ENCODE measurements around the gene CIART.

Gene CIART

DNA sequence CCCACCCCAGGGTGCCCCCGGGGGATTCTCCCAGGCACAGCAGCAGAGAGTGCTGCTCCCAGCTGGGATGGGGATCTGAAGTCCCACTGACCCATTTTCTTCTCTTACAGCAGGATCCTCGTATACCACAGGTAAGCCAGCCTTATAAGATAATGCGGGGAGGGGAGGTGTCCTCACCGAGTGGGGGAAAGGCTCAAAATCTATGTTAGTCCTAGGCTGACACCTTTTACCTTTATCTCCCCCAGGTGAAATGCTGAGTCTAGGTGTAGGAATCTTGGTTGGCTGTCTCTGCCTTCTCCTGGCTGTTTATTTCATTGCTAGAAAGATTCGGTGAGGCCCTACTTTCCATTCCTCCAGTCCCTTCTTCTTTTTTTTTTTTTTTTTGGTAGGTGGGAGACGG lies 18.8 kb upstream of the CIART start:
- TF ChIP-seq PPARA (CRISPR knock-in tag; IDR thresholded peaks at IDR 0.05; ENCODE audit: borderline replicate concordance) (no peak), TCF4 (CRISPR knock-in tag; IDR thresholded peaks at IDR 0.05; ENCODE audit: borderline replicate concordance) (no peak), ESRRG (CRISPR knock-in tag; IDR thresholded peaks at IDR 0.05) (no peak), BACH2 (CRISPR knock-in tag; IDR thresholded peaks at IDR 0.05; ENCODE audit: borderline replicate concordance) (no peak), ARNTL (CRISPR knock-in tag; IDR thresholded peaks at IDR 0.05; ENCODE audit: borderline replicate concordance, low read depth) (no peak), ZNF565 (CRISPR knock-in tag; conservative IDR thresholded peaks at IDR 0.05; ENCODE audit: low read depth) (no peak), RARB (CRISPR knock-in tag; IDR thresholded peaks at IDR 0.05) (no peak), TOX (CRISPR knock-in tag; IDR thresholded peaks at IDR 0.05; ENCODE audit: borderline replicate concordance) (no peak), ISL1 (CRISPR knock-in tag; IDR thresholded peaks at IDR 0.05) (no peak), ZC3H10 (CRISPR knock-in tag; IDR thresholded peaks at IDR 0.05) (no peak), GLIS3 (CRISPR knock-in tag; IDR thresholded peaks at IDR 0.05) (no peak), OSR1 (CRISPR knock-in tag; IDR thresholded peaks at IDR 0.05) (no peak)
- TF ChIP-seq, protein P1, sequence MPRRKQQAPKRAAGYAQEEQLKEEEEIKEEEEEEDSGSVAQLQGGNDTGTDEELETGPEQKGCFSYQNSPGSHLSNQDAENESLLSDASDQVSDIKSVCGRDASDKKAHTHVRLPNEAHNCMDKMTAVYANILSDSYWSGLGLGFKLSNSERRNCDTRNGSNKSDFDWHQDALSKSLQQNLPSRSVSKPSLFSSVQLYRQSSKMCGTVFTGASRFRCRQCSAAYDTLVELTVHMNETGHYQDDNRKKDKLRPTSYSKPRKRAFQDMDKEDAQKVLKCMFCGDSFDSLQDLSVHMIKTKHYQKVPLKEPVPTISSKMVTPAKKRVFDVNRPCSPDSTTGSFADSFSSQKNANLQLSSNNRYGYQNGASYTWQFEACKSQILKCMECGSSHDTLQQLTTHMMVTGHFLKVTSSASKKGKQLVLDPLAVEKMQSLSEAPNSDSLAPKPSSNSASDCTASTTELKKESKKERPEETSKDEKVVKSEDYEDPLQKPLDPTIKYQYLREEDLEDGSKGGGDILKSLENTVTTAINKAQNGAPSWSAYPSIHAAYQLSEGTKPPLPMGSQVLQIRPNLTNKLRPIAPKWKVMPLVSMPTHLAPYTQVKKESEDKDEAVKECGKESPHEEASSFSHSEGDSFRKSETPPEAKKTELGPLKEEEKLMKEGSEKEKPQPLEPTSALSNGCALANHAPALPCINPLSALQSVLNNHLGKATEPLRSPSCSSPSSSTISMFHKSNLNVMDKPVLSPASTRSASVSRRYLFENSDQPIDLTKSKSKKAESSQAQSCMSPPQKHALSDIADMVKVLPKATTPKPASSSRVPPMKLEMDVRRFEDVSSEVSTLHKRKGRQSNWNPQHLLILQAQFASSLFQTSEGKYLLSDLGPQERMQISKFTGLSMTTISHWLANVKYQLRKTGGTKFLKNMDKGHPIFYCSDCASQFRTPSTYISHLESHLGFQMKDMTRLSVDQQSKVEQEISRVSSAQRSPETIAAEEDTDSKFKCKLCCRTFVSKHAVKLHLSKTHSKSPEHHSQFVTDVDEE (CRISPR knock-in tag; IDR thresholded peaks at IDR 0.05) = no peak
- TF ChIP-seq, protein P2, sequence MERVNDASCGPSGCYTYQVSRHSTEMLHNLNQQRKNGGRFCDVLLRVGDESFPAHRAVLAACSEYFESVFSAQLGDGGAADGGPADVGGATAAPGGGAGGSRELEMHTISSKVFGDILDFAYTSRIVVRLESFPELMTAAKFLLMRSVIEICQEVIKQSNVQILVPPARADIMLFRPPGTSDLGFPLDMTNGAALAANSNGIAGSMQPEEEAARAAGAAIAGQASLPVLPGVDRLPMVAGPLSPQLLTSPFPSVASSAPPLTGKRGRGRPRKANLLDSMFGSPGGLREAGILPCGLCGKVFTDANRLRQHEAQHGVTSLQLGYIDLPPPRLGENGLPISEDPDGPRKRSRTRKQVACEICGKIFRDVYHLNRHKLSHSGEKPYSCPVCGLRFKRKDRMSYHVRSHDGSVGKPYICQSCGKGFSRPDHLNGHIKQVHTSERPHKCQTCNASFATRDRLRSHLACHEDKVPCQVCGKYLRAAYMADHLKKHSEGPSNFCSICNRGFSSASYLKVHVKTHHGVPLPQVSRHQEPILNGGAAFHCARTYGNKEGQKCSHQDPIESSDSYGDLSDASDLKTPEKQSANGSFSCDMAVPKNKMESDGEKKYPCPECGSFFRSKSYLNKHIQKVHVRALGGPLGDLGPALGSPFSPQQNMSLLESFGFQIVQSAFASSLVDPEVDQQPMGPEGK (CRISPR knock-in tag; IDR thresholded peaks at IDR 0.05; ENCODE audit: borderline replicate concordance) = no peak
- no peak for ATAC-seq

DNA sequence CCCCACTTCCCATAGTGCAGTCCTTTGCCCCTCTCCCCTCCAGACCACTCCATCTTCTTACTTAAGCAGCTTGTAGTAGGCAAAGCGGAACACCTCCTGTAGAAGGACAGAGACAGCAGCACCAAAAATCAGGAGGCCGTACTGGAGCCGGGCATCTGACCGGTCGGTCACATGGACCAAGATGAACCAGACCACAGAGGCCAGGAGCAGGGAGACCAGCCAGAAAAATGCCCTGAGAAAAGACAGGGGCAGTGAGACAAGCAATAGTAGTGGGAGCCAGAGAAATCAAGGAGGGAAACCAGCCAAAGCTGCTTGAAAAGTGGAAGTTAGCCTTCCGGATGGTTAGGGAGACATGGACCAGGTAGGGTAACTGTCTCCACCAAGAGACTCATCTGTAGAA lies 14.5 kb upstream of the CIART start:
- no peak for ATAC-seq
- TF ChIP-seq ARNTL (CRISPR knock-in tag; IDR thresholded peaks at IDR 0.05; ENCODE audit: borderline replicate concordance, low read depth) = no peak
- no peak for TF ChIP-seq ESRRG (CRISPR knock-in tag; IDR thresholded peaks at IDR 0.05)
- no peak for TF ChIP-seq CSDC2 (CRISPR knock-in tag; IDR thresholded peaks at IDR 0.05)
- no peak for TF ChIP-seq GLIS3 (CRISPR knock-in tag; IDR thresholded peaks at IDR 0.05)
- no peak for TF ChIP-seq ZC3H10 (CRISPR knock-in tag; IDR thresholded peaks at IDR 0.05)
- no peak for TF ChIP-seq SNAI2 (CRISPR knock-in tag; IDR thresholded peaks at IDR 0.05)
- TF ChIP-seq RARB (CRISPR knock-in tag; IDR thresholded peaks at IDR 0.05) = no peak
- TF ChIP-seq, protein P3, sequence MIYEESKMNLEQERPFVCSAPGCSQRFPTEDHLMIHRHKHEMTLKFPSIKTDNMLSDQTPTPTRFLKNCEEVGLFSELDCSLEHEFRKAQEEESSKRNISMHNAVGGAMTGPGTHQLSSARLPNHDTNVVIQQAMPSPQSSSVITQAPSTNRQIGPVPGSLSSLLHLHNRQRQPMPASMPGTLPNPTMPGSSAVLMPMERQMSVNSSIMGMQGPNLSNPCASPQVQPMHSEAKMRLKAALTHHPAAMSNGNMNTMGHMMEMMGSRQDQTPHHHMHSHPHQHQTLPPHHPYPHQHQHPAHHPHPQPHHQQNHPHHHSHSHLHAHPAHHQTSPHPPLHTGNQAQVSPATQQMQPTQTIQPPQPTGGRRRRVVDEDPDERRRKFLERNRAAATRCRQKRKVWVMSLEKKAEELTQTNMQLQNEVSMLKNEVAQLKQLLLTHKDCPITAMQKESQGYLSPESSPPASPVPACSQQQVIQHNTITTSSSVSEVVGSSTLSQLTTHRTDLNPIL (CRISPR knock-in tag; IDR thresholded peaks at IDR 0.05; ENCODE audit: low read depth) = no peak
- TF ChIP-seq, protein P2 (CRISPR knock-in tag; IDR thresholded peaks at IDR 0.05; ENCODE audit: borderline replicate concordance) = no peak
- TF ChIP-seq, protein P4, sequence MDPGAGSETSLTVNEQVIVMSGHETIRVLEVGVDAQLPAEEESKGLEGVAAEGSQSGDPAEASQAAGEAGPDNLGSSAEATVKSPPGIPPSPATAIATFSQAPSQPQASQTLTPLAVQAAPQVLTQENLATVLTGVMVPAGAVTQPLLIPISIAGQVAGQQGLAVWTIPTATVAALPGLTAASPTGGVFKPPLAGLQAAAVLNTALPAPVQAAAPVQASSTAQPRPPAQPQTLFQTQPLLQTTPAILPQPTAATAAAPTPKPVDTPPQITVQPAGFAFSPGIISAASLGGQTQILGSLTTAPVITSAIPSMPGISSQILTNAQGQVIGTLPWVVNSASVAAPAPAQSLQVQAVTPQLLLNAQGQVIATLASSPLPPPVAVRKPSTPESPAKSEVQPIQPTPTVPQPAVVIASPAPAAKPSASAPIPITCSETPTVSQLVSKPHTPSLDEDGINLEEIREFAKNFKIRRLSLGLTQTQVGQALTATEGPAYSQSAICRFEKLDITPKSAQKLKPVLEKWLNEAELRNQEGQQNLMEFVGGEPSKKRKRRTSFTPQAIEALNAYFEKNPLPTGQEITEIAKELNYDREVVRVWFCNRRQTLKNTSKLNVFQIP (CRISPR knock-in tag; IDR thresholded peaks at IDR 0.05; ENCODE audit: borderline replicate concordance, low read depth) = no peak
- no peak for TF ChIP-seq ZNF565 (CRISPR knock-in tag; conservative IDR thresholded peaks at IDR 0.05; ENCODE audit: low read depth)
- no peak for TF ChIP-seq PPARA (CRISPR knock-in tag; IDR thresholded peaks at IDR 0.05; ENCODE audit: borderline replicate concordance)
- TF ChIP-seq ZNF8 (CRISPR knock-in tag; IDR thresholded peaks at IDR 0.05) = no peak
- no peak for TF ChIP-seq ISL1 (CRISPR knock-in tag; IDR thresholded peaks at IDR 0.05)
- no peak for TF ChIP-seq ZFP30 (CRISPR knock-in tag; IDR thresholded peaks at IDR 0.05)
- no peak for TF ChIP-seq ZNF70 (CRISPR knock-in tag; IDR thresholded peaks at IDR 0.05)
- TF ChIP-seq, protein P1 (CRISPR knock-in tag; IDR thresholded peaks at IDR 0.05) = no peak
- TF ChIP-seq TCF4 (CRISPR knock-in tag; IDR thresholded peaks at IDR 0.05; ENCODE audit: borderline replicate concordance) = no peak
- TF ChIP-seq, protein P5, sequence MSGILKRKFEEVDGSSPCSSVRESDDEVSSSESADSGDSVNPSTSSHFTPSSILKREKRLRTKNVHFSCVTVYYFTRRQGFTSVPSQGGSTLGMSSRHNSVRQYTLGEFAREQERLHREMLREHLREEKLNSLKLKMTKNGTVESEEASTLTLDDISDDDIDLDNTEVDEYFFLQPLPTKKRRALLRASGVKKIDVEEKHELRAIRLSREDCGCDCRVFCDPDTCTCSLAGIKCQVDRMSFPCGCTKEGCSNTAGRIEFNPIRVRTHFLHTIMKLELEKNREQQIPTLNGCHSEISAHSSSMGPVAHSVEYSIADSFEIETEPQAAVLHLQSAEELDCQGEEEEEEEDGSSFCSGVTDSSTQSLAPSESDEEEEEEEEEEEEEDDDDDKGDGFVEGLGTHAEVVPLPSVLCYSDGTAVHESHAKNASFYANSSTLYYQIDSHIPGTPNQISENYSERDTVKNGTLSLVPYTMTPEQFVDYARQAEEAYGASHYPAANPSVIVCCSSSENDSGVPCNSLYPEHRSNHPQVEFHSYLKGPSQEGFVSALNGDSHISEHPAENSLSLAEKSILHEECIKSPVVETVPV (CRISPR knock-in tag; IDR thresholded peaks at IDR 0.05) = no peak
